GM19438 (cell line): ENCODE measurements around the gene MMP20.
"Not testable (repeated sequence)": the region's sequence is repeated elsewhere in the genome, so short reads cannot be mapped to it uniquely, and the experiment has no call there.

ENCODE experiments used
- ATAC-seq: cut with Tn5 transposase; IDR thresholded peaks from one replicate; pipeline ENCODE4 v1.9.1; 2021; ENCODE audit warnings: low read depth; ENCODE audit not compliant: unreplicated experiment

Gene MMP20, protein sequence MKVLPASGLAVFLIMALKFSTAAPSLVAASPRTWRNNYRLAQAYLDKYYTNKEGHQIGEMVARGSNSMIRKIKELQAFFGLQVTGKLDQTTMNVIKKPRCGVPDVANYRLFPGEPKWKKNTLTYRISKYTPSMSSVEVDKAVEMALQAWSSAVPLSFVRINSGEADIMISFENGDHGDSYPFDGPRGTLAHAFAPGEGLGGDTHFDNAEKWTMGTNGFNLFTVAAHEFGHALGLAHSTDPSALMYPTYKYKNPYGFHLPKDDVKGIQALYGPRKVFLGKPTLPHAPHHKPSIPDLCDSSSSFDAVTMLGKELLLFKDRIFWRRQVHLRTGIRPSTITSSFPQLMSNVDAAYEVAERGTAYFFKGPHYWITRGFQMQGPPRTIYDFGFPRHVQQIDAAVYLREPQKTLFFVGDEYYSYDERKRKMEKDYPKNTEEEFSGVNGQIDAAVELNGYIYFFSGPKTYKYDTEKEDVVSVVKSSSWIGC

DNA sequence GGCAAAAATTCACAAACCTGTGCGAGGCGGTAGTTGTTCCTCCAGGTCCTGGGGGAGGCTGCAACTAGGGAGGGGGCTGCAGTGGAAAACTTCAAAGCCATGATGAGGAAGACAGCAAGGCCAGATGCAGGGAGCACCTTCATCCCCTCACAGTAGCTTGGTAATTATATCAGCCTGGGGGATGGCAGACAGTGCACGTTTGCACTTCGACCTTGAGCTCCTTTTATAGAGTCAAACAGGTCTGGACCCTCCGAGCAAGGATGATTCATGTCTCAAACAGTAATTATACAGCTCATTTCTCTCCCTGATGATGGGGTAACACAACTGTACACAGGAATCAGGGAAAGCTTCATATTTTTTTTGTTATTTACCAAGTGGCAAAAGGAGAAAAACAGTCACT, at the start of gene MMP20:
MMP20 (minus strand) TSS at position 156 of the 400 bp plus-strand sequence; CDS start at position 143, 13 bp downstream.
- ATAC-seq: no peak

DNA sequence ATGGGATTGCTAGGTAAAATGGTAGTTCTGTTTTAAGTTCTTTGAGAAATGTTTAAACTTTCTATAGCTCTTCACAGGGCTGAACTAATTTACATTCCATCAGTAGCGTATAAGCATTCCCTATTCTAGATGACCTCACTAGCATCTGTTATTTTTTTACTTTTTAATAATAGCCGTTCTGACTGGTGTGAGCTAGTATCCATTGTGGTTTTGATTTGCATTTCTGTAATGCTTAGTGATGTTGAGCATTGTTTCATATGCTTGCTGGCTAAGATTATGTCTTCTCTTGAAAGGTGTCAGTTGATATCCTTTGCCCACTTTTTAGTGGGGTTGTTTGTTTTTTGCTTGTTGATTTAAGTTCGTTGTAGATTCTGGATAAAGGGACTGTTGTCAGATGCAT, 44.5 kb upstream of the MMP20 start:
- no peak for ATAC-seq

DNA sequence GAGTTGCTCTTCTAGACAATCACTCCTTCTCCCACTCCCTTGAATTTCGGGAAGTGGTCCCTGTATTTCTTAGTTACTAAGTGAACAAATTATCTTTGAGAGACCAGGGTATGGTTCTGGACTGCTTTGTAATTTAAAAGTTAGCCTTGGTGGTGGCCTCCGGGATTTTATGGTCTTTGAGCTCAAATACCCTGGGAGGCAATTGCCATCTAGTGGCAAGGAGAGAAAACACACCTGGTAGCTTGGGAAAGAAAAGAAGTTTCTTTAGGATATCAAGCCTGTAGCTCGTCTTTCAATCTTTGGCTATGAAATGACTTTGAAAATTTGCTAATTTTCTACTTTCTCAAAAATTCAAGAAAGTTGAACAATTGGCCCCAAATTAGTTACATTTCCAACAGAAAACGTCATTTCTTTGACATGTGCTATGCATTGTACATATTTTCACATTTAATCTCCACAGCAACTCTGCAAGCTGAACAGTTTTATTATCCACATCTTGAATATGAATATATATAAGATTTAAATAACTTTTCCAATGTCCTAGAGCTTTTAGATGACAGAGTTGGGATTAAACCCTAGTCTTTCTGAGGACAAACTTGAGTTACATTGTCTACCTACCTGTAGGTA, 41.3 kb upstream of the MMP20 start:
- peak; percentile 58 for ATAC-seq

DNA sequence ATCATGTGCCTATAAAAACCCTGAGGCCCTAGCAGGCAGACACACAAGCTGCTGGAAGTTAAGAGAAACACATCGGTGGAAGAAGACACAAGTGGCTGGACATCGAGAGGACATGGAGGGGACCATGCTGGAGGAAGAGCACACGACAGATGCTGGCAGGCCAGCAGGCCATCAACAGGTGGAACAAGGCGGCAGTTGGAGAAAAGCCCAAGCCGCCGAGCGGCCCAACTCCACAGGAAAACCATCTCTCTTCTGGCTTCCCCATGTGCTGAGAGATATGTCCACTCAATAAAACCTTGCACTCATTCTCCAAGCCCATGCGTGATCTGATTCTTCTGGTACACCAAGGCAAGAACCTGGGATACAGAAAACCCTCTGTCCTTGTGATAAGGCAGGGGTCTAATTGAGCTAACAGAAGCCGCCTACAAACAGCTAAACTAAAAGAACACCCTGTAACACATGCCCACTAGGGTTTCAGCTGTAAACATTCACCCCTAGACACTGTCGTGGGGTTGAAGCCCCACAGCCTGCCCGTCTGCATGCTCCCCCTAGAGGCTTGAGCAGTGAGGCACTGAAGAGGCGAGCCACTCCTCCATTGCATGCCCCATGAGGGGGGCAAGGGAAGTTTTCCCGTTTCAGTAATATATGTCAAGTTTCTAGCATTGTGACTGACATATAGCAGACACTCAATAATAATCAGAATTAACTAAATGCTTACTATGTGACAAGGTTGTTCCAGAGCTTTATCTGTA, 39.0 kb upstream of the MMP20 start:
- no peak for ATAC-seq

DNA sequence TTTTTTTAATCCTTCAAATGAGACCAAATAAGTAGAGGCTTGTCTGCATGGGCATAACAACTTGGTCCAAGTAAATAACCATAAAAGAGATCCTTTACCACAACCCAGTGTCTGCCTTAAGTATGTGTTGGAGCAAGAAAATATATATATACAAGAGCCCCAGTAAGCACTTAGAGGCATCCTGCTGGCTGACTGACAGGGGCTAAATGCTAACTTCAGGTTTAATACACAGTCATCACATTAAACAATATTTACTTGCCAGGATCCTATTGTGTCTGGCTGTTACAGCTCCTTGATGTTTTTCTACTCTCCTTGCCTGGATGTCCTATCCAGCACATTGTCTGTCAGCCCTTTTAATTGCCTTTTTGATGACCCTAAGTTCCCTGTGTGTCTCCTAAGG, 37.5 kb upstream of the MMP20 start:
- no peak for ATAC-seq

DNA sequence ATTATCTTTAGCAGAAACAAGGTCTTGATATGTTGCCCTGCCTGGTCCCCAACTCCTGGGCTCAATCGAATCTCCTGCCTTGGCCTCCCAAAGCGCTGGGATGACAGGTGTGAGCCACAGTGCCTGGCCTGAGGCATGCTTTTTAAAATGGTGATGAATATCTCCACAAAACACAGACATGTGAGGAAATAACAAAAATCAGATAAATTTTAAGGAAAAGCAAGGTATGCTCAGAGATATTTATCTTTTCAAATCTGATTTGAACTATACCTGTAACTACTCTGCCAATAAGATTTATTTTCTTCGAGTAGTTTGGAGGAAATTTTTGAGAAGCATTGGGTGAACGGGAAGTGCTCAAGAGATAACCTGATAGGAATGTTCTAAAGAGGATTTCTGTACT, 35.9 kb upstream of the MMP20 start:
- ATAC-seq: no peak

DNA sequence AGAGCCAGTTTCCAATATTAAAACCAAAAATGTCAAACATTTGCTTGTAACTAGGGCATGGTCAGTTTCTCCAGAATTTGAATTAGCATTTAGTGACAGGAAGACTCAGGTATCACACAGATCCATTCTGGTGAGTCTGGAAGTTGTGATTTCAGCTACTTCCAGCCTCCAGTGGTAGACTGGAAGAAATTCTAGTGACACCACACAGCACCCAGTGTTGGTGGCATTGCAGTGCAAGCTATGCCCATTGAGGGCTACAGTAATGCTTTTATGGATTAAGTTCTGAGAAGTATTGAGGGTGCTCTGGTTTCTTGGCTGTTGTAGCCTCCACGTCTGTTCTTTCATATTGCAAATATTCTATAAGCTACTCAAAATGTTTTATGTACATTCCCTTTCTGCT, 31.4 kb upstream of the MMP20 start:
- ATAC-seq: no peak

DNA sequence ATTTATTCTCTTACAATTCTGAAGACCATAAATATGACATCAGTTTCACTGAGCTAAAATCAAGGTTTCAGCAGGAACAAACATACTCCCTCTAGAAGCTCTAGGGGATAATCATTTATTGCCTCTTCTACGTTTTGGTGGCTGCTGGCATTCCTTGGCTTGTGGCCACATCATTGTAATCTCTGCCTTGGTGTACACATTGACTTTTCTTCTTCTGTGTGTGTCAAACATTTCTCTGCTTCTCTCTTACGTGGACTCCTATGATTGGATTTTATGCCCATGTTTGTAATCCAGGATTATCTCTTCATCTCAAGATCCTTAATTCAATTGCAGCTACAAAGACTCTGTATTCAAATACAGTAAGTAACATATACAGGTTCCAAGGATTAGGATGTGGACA, 30.4 kb upstream of the MMP20 start:
- no peak for ATAC-seq

DNA sequence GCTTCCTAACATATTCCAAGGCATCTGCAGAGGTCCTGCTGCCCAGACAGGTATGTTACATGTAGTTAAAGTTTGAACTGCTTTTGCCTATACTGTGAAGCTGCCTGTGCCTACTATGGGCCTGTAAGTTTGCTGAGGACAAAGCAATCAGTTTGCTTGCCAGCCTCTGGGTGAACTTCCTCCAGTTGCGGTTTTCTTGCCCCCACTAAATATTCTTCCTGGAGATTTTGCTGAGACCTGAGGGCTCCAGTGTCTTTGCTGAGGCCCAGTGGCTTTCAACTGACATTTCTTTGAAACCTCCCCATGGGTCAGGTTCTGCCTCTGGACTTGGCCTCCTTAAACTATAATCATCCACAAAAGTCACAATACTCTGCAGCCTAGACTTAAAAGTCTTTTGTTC, 29.6 kb upstream of the MMP20 start:
- ATAC-seq: no peak

DNA sequence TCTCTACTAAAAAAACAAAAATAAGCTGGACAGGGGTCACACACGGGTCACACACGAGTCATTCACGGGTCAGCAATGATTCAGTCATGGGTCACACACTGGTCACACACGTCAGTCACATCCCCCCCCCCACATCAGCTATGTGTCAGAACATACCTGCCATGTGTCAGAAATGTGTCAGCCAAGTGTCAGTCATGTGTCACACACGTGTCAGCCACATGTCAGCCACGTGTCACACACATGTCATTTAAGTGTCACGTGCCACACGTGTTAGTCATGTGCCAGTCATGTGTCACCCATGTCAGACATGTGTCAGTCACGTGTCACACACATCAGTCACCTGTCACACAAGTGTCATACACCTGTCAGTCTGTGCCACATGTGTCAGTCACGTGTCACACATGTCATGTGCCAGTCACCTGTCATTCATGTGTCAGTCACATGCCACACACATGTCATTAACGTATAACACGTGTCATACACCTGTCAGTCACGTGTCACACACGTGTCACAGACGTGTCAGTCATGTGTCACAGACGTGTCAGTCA, 28.7 kb upstream of the MMP20 start:
- no peak for ATAC-seq

DNA sequence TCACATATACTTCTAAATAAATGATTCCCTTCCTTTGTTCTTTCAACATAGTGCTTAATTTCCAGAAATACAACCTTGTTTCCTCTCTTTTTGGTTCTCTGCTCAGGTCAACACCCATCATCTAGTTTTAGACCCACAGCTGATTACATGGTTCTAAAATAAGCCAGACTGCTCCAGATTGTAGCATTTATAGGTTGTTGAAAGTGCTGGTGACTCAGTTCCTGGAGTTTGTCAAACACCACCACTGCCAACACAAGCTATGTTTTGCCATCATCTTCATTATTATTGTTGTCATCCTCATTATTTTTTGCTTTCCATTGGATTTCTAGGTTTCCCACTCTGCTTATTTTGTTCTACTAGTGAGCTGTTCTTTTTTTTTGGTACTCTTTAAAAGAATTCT, 22.3 kb upstream of the MMP20 start:
- no peak for ATAC-seq

DNA sequence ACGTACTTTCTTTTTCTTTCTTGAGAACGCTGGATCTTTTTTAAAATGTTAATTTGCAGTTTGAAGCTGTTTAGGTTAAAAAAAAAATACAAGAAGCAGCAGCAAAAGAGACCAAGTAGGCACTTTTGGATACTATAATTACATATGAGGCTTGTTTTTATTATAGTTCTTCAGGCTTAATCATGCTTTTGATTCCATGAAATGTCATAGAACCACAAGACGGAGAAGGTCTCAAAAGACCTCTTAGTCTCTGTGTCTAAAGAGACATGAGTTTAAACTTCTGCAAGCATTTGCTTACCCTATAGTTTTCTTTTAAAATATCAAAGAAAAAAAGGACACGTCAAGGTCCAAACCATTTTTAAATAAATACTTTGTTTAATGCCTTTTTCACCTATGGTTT, 18.8 kb upstream of the MMP20 start:
- no peak for ATAC-seq

DNA sequence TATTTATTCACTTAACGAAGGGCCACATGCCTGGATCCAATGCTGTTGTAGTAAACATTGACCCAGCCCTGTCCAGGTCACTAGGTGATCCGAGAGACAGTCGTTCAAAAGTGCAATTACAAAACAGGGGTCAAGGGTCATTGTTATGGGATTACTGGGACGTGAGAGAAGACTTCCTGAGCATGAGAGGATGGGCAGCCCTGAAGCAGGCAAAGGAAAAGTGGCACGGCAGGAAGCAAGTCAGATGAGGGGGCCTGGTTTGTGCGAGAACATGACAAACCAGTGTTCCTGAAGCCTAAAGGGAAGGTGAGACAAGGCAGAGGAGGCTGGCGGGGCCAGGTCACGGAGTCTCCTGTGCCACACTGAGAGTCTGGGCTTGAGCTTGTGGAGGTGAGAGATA, 15.8 kb upstream of the MMP20 start:
- no peak for ATAC-seq

DNA sequence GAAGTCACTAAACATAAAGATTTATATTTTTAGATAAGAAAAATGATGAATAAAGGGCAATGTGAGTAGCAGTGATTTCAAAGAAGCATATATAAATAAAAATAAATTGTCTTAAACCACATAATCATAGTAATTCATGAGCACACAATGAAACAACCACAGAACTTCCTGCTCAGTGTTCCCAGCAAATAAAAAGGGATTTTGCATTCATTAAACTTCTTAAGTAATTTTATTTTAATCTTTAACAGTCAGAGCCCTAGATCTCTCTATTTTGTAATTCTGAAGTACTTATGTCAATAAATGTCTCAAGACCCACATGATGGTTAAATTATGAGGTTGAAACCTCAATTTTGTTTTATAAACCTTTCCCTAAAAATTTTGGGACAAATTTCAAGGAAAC, 14.5 kb upstream of the MMP20 start:
- ATAC-seq: no peak

DNA sequence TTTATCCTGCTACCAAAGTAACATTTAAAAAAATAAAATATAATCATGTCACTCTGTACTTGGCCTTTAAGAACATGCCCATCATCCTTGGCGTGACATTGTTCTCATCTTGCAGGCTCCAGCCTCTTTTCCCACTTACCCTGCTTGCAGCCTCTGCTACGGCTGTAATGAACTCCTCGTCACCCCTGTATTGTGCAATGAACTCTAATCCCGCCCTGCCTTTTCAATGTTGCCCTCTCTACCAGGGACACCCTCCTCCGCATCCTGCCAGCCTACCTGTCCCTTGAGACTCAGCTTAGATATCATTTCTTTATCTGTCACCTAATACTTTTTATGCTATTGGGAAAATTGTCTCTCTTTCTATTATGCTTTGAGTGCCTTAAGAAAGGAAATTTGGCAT, 12.6 kb upstream of the MMP20 start:
- no peak for ATAC-seq

DNA sequence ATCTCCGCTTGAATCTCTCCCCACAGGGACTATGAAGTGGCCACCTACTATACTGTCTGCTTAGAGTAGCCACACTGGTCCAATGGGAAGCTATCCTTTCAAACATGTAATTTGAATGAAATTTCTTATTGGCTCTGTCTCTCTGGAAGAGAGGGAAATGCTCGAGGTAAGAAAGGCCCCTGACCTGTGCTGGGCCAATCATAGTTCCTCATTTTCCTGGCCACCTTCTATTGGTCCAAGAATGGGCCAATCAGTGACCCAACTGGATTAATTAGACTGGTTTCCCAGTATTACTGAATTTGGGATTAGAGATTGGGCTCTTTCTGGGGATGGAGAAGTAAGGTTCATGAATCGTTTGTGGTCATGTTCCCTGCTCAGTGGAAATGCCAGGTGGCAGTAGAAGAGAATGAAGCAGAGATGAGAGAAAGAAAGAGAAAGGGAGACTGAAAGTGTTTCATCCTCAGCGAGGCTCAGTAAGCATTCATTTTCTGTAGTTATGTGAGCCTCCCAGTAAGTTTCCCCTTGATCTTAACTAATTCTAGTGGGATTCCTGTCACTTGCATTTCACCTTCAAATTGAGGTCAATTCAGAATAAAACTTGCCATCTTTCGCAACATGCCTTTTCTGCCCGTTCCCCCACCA, 8.4 kb upstream of the MMP20 start:
- ATAC-seq: no peak

DNA sequence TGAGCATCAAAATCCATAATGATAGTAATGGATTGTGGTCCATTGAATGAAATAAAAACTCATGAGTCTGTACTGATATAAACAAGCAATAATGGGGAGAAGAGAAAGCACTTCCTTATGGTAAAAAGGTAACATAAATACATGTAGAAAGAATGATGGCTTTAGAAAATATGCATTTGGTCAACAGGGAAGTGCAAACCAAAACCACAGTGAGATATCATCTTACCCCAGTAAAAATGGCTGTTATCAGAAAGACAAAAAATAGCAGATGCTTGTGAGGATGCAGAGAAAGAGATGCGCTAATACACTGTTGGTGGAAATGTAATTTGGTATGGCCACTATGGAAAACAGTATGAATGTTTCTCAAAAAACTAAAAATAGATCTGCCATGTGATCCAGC, 6.9 kb upstream of the MMP20 start:
- ATAC-seq: no peak

DNA sequence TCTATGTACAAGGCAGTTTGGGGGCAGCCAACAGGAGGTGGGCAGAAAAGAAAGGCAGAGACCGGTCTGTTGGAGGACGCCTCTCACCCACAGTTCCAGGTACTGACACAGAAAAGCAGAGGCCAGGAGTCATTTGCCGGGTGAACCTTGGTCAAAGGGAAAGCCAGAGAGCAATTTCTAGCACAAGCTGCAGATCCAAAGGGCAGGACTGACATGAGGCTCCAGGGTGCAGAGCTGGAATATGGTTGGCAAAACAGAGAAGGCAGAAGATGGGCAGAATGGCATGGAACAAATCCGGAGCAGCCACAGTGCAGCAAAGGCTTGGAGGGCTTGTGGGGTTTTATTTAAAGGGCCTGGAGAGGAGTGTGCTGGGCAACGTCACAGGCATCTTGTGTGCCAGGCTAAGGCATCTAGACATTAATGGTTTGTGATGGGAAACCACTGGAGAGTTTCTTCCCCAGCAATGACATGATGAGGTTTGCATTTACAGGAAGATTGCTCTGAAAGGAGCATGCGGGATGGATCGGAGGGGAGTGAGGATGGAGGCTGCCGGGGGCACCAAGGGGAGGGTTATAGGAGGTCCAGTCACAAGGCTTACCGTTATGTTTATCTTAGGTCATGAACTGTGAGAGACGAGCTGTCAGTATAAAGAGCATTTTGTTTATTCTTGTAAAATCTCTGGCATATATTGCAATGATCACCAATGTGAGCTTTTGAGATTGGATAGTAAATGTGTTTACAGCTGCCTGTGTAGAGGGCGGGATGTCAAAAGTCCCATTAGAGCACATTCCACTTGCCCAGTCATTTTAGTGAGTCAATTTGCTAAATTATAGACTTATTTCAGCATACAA, 5.7 kb upstream of the MMP20 start:
- ATAC-seq: no peak

DNA sequence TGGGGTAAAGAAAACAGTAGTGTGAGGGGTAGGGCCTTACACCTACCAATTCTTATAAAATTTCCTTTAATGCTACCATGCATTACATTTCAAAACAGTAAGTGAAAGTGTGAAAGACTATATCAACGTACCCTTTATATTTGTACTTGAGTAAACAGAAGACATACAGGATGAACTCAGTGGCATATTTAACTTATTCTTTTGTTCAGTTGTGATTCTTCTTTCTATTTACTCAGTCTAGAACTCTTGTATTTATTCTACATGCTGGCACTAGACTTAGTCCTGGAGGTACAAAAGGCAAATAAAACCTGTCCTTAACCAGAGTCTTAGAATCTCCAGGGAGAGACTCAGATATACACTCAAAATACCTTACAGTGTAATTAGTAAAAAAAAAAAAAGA, 4.8 kb upstream of the MMP20 start:
- not testable (repeated sequence) for ATAC-seq

DNA sequence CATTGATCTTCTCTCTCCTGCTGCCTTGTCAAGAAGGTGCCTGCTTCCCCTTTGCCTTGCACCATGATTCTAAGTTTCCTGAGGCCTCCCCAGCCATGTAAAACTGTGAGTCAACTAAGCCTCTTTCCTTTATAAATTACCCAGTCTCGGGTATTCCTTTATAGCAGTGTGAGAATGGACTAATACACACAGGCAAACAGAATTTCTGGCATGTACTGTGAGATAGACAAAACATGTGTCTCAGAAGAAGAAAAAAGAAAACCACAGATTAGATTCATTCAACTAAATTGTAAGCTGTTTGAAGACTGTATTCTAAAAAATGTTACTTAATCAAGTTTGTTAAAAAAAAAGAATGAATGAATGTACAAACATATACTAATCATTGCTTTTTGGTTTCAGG, 1.5 kb upstream of the MMP20 start:
- ATAC-seq: no peak
